K562 (cell line): Measurements from ENCODE around the gene VAC14. TPM values are rescaled to one million over a fixed set of nuclear protein-coding genes. Genes with fewer than 3 reads are reported as not detected.

ENCODE experiments used
- HOXB6 ChIP-seq: fragments of 250-450 bp; sonication (Bioruptor Pico); IDR thresholded peaks from 2 replicates; pipeline ENCODE4 v1.5.1; 2022; ENCODE audit warnings: mild to moderate bottlenecking, borderline replicate concordance
- SRSF9 ChIP-seq: fragments of 200-400 bp; formaldehyde crosslinking; IDR thresholded peaks from 2 replicates; pipeline ENCODE4 v1.6.1; 2017; ENCODE audit warnings: low read depth, low read length, borderline replicate concordance
- STAT5A ChIP-seq: IDR thresholded peaks from 2 replicates; pipeline ENCODE4 v1.6.1; 2012; ENCODE audit warnings: low read length, inconsistent platforms, borderline replicate concordance
- ZBTB12 ChIP-seq: fragments of 250-450 bp; sonication (Bioruptor Pico); IDR thresholded peaks from 2 replicates; pipeline ENCODE4 v1.4.0; 2020
- ZHX1 ChIP-seq: fragments of 150-350 bp; conservative IDR thresholded peaks from 2 replicates; pipeline ENCODE4 v1.6.1; 2014; ENCODE audit warnings: low read length
- ZNF583 ChIP-seq: fragments of 250-450 bp; sonication (Bioruptor Pico); IDR thresholded peaks from 2 replicates; pipeline ENCODE4 v1.4.0; 2020
- ZNF584 ChIP-seq: fragments of 200-800 bp; sonication (Bioruptor generic); IDR thresholded peaks from 2 replicates; pipeline ENCODE4 v1.6.1; 2016; ENCODE audit warnings: low read depth, mild to moderate bottlenecking, missing genetic modification characterization, missing compliant biosample characterization
- polyA plus RNA-seq, 8 experiments: library from polyadenylated mRNA; depleted of rRNA in 4 of 8; stranded (reverse) in 5 of 8; unstranded in 3 of 8; fragments of >200 nt; fragmentation: Nextera tagmentation in 2 of 8; fragmentation: Illumina TruSeq in 1 of 8; extraction: Ambion mirVana in 2 of 8; extraction: Trizol in 1 of 8; gene quantifications; 2 replicates each; pipeline versions ENCODE4 v1.2.1 to v1.2.3, GENCODE V29; 2011 to 2014; ENCODE audit warnings: inconsistent platforms in 1 of 8, missing spikeins in 1 of 8
- total RNA-seq, 7 experiments: library from RNA; depleted of rRNA in 6 of 7; stranded (reverse); fragments of >200 nt in 6 of 7; fragmentation: Illumina TruSeq in 2 of 7; extraction: Trizol in 2 of 7; gene quantifications; 2 replicates each; pipeline versions ENCODE4 v1.2.1 to v1.2.3, GENCODE V29; 2011 to 2021; ENCODE audit warnings: low replicate concordance in 1 of 7
- TF ChIP-seq, protein P1 (sequence below): fragments of 250-450 bp; sonication (Bioruptor Pico); IDR thresholded peaks from 2 replicates; pipeline ENCODE4 v1.8.0; 2021; ENCODE audit warnings: mild to moderate bottlenecking, moderate library complexity
- TF ChIP-seq, protein P2 (sequence below): fragments of 450-650 bp; formaldehyde crosslinking; conservative IDR thresholded peaks from 2 replicates; pipeline ENCODE4 v1.4.0; 2022; ENCODE audit warnings: mild to moderate bottlenecking, missing genetic modification characterization
- TF ChIP-seq, protein P3 (sequence below): fragments of 450-650 bp; IDR thresholded peaks from 2 replicates; pipeline ENCODE4 v1.6.1; 2016; ENCODE audit warnings: low read depth

Gene VAC14
- total and polyA plus RNA-seq, 9 of the 15 experiments (the other 6 are each of a cell fraction or from before 2014, with no cell fraction given) = 1.3 to 41.6 (median 26.6) TPM

DNA sequence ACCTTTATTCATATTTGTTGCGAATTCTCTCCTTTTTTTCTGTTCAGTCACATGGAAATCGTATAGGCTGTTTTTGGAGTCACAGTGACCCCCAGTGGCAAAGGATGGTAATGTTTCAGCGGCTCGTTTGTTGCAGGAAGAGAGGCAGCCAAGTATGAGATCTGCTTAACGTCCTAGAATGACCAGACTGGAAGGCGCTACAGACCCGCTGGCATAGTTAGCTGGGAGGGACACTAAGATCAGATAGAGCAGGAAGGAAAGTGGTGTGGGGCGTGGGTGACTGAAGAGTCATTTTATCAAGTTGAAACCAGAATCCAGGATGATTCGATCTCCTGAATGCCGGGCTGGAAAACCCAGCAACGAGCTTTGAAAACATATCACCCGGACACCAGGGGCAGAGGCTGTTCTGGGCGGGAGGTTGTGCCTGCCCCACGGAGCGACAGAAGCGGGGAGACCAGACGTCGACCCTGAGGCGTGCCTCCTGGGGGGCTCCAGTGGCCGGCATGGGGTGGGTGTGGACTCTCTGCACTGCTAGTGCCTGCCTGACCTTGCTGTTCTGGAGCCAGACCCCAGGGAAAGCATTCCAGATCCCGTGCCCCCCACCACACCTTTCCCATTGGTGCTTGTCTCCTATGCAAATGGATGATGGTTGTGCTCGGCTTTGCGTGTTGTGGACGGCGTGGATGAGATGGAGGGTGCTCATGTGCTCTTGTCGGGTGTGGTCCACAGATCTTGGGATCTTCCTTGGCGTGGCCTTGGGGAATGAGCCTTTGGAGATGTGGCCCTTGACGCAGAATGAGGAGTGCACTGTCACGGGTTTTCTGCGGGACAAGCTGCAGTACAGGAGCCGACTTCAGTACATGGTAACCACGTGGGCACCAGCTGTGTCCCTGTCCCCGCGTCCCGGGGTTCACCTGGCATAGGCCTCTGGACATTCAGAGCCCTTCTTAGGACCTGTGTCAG, 146.9 kb downstream of the VAC14 start (continued):
- TF ChIP-seq, protein P1, sequence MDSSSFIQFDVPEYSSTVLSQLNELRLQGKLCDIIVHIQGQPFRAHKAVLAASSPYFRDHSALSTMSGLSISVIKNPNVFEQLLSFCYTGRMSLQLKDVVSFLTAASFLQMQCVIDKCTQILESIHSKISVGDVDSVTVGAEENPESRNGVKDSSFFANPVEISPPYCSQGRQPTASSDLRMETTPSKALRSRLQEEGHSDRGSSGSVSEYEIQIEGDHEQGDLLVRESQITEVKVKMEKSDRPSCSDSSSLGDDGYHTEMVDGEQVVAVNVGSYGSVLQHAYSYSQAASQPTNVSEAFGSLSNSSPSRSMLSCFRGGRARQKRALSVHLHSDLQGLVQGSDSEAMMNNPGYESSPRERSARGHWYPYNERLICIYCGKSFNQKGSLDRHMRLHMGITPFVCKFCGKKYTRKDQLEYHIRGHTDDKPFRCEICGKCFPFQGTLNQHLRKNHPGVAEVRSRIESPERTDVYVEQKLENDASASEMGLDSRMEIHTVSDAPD (CRISPR knock-in tag) = no peak
- no peak for TF ChIP-seq SRSF9
- no peak for TF ChIP-seq ZHX1
- TF ChIP-seq, protein P2, sequence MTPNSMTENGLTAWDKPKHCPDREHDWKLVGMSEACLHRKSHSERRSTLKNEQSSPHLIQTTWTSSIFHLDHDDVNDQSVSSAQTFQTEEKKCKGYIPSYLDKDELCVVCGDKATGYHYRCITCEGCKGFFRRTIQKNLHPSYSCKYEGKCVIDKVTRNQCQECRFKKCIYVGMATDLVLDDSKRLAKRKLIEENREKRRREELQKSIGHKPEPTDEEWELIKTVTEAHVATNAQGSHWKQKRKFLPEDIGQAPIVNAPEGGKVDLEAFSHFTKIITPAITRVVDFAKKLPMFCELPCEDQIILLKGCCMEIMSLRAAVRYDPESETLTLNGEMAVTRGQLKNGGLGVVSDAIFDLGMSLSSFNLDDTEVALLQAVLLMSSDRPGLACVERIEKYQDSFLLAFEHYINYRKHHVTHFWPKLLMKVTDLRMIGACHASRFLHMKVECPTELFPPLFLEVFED = no peak
- no peak for TF ChIP-seq ZNF584 (CRISPR knock-in tag)
- TF ChIP-seq STAT5A = no peak
- TF ChIP-seq, protein P3, sequence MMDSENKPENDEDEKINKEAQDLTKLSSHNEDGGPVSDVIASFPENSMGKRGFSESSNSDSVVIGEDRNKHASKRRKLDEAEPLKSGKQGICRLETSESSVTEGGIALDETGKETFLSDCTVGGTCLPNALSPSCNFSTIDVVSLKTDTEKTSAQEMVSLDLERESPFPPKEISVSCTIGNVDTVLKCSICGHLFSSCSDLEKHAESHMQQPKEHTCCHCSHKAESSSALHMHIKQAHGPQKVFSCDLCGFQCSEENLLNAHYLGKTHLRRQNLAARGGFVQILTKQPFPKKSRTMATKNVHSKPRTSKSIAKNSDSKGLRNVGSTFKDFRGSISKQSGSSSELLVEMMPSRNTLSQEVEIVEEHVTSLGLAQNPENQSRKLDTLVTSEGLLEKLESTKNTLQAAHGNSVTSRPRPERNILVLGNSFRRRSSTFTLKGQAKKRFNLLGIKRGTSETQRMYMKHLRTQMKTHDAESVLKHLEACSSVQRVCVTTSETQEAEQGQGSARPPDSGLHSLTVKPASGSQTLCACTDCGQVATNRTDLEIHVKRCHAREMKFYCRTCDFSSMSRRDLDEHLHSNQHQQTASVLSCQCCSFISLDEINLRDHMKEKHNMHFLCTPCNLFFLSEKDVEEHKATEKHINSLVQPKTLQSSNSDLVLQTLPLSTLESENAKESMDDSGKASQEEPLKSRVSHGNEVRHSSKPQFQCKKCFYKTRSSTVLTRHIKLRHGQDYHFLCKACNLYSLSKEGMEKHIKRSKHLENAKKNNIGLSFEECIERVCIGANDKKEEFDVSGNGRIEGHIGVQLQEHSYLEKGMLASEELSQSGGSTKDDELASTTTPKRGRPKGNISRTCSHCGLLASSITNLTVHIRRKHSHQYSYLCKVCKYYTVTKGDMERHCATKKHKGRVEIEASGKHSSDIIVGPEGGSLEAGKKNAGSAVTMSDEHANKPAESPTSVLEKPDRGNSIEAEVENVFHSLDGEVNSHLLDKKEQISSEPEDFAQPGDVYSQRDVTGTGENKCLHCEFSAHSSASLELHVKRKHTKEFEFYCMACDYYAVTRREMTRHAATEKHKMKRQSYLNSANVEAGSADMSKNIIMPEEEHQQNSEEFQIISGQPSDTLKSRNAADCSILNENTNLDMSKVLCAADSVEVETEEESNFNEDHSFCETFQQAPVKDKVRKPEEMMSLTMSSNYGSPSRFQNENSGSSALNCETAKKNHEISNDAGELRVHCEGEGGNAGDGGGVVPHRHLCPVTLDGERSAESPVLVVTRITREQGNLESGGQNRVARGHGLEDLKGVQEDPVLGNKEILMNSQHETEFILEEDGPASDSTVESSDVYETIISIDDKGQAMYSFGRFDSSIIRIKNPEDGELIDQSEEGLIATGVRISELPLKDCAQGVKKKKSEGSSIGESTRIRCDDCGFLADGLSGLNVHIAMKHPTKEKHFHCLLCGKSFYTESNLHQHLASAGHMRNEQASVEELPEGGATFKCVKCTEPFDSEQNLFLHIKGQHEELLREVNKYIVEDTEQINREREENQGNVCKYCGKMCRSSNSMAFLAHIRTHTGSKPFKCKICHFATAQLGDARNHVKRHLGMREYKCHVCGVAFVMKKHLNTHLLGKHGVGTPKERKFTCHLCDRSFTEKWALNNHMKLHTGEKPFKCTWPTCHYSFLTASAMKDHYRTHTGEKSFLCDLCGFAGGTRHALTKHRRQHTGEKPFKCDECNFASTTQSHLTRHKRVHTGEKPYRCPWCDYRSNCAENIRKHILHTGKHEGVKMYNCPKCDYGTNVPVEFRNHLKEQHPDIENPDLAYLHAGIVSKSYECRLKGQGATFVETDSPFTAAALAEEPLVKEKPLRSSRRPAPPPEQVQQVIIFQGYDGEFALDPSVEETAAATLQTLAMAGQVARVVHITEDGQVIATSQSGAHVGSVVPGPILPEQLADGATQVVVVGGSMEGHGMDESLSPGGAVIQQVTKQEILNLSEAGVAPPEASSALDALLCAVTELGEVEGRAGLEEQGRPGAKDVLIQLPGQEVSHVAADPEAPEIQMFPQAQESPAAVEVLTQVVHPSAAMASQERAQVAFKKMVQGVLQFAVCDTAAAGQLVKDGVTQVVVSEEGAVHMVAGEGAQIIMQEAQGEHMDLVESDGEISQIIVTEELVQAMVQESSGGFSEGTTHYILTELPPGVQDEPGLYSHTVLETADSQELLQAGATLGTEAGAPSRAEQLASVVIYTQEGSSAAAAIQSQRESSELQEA = no peak
- TF ChIP-seq HOXB6 (CRISPR knock-in tag) = no peak
- no peak for TF ChIP-seq ZBTB12
- no peak for TF ChIP-seq ZNF583 (CRISPR knock-in tag)
